Spleen (tissue), 11 donors: Measurements from ENCODE around the gene SLIT1. TPM values are rescaled to one million over a fixed set of nuclear protein-coding genes. Genes with fewer than 3 reads are reported as not detected.

Source experiments
- DNase-seq: peaks from one replicate; pipeline ENCODE4 v3.0.0-alpha.2; 2020
- H3K27ac ChIP-seq, 8 donors: fragments of 200-600 bp; sonication (generic) in 7 of 8; 1 replicate in 4 of 8; 2 replicates in 4 of 8; pipeline versions ENCODE4 v1.5.0 to v1.8.0; 2016 to 2021; ENCODE audit warnings: inconsistent platforms in 4 of 8, mild to moderate bottlenecking in 4 of 8, moderate library complexity in 1 of 8
- H3K27me3 ChIP-seq, 7 donors: fragments of 200-600 bp; sonication (generic) in 6 of 7; replicated peaks in 1 of 7; 1 replicate in 4 of 7; 2 replicates in 3 of 7; pipeline versions ENCODE4 v1.5.0 to v1.8.0; 2016 to 2021; ENCODE audit warnings: inconsistent platforms in 3 of 7, mild to moderate bottlenecking in 1 of 7
- H3K36me3 ChIP-seq, 6 donors: fragments of 200-600 bp; sonication (generic) in 5 of 6; 1 replicate in 4 of 6; 2 replicates in 2 of 6; pipeline versions ENCODE4 v1.5.0 to v1.8.0; 2016 to 2021; ENCODE audit warnings: inconsistent platforms in 2 of 6
- H3K4me1 ChIP-seq, 6 donors: fragments of 200-600 bp; sonication (generic) in 5 of 6; 1 replicate in 3 of 6; 2 replicates in 3 of 6; pipeline versions ENCODE4 v1.5.0 to v1.8.0; 2016 to 2021; ENCODE audit warnings: inconsistent platforms in 3 of 6
- H3K4me3 ChIP-seq, 8 donors: fragments of 200-600 bp; sonication (generic) in 7 of 8; 1 replicate in 4 of 8; 2 replicates in 4 of 8; pipeline versions ENCODE4 v1.5.0 to v1.8.0; 2016 to 2021; ENCODE audit warnings: inconsistent platforms in 4 of 8, mild to moderate bottlenecking in 4 of 8, moderate library complexity in 2 of 8
- H3K9me3 ChIP-seq, 8 donors: fragments of 200-600 bp; sonication (generic) in 7 of 8; 1 replicate in 4 of 8; 2 replicates in 4 of 8; pipeline versions ENCODE4 v1.5.0 to v1.8.0; 2016 to 2021; ENCODE audit warnings: inconsistent platforms in 4 of 8
- POLR2A ChIP-seq, 3 donors: fragments of 450-650 bp; IDR thresholded peaks; one replicate each; pipeline ENCODE4 v1.5.1; 2017; ENCODE audit warnings: antibody characterized with exemption in 3 of 3, mild to moderate bottlenecking in 1 of 3
- POLR2AphosphoS5 ChIP-seq, 3 donors: sonication (generic); formaldehyde crosslinking; IDR thresholded peaks; one replicate each; pipeline ENCODE4 v1.5.1; 2017; ENCODE audit warnings: antibody characterized with exemption in 3 of 3
- WGBS, 5 donors: extraction: QIAGEN DNeasy Blood & Tissue Kit in 3 of 5; methylation state at CpG; one replicate each; pipeline versions ENCODE4 v1.1.5 to v1.1.7; 2013 to 2018; 5-methylcytosine and 5-hydroxymethylcytosine counted together
- intact Hi-C: fragments of 100-400 bp; cut with DNase I; formaldehyde crosslinking; loops from one replicate; pipeline ENCODE4 v1.15.0; 2023; ENCODE audit warnings: low total_unique reads
- polyA plus RNA-seq, 3 donors: library from polyadenylated mRNA; stranded (reverse); fragments of 200-250 nt; gene quantifications; one replicate each; pipeline ENCODE4 v1.2.1, GENCODE V29; 2013
- total RNA-seq, 7 donors: library from RNA; depleted of rRNA in 3 of 7; stranded (reverse); fragments of >200 nt in 3 of 7; fragmentation: NEBNext Ultra II Directional in 4 of 7; extraction: Animal tissue kit (Norgen Biotek cat#: 25700) in 4 of 7; gene quantifications; one replicate each; pipeline versions ENCODE4 v1.1.0 to v1.2.1, GENCODE V29; 2016 to 2021
- TF ChIP-seq, protein P1 (sequence below), 11 experiments: fragments of 200-600 bp in 7 of 11; fragments of 450-650 bp in 4 of 11; sonication (generic) in 4 of 11; IDR thresholded peaks in 8 of 11; conservative IDR thresholded peaks in 3 of 11; 1 replicate in 7 of 11; 2 replicates in 4 of 11; pipeline versions ENCODE4 v1.4.0 to v1.8.0; 2016 to 2021; ENCODE audit warnings: antibody characterized with exemption in 11 of 11, inconsistent platforms in 4 of 11, mild to moderate bottlenecking in 1 of 11
- donor health status: healthy with polysubstance abuse.
- donor health status: DM: no; HTN: no; CAD: no; lungs with moderate emphysema.
- donor health status: DM: no; HTN: no; CAD: no.
- donor health status: Bipolar disorder and iron deficiency.
- donor health status: healthy.
- donor health status: DM: no; HTN: no; CAD: no.
- donor health status: DM: yes; HTN: yes; CAD: no.

Gene SLIT1
- total and polyA plus RNA-seq, 10 donors: 0.11 to 0.82 (median 0.52) TPM

DNA sequence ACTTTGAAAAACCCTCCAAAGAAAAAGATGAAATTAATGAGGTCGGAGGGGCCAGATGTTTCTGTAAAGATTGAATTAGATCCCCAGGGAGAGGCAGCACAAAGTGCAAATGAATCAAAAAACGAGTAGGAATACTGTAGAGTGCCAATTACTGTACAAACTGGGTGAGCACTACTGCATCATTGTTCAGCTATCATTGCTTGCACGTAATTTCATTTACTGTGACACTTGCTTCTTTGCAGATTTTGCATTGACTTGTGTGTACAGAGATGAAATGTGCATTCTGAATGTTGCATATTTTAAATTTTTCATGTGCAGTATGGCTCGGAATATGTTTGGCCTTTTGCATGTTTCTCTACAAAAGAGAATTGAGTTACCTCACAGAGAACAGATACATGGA, 230.0 kb downstream of the SLIT1 start:
- DNase-seq: no peak
- Histone ChIP-seq H3K27me3 (no peaks in the 10 kb centered on the region), H3K27ac (no peak overlapping the region), H3K36me3 (peaks cover 0 to 90% (median 39%) of the 10 kb centered on the region in 6 donors), H3K4me1 (no peaks in the 10 kb centered on the region), H3K9me3 (no peaks in the 10 kb centered on the region), H3K4me3 (no peak overlapping the region)
- no peak for TF ChIP-seq POLR2A (IDR thresholded peaks at IDR 0.05)
- TF ChIP-seq, protein P1, sequence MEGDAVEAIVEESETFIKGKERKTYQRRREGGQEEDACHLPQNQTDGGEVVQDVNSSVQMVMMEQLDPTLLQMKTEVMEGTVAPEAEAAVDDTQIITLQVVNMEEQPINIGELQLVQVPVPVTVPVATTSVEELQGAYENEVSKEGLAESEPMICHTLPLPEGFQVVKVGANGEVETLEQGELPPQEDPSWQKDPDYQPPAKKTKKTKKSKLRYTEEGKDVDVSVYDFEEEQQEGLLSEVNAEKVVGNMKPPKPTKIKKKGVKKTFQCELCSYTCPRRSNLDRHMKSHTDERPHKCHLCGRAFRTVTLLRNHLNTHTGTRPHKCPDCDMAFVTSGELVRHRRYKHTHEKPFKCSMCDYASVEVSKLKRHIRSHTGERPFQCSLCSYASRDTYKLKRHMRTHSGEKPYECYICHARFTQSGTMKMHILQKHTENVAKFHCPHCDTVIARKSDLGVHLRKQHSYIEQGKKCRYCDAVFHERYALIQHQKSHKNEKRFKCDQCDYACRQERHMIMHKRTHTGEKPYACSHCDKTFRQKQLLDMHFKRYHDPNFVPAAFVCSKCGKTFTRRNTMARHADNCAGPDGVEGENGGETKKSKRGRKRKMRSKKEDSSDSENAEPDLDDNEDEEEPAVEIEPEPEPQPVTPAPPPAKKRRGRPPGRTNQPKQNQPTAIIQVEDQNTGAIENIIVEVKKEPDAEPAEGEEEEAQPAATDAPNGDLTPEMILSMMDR (IDR thresholded peaks at IDR 0.05 in 8 of 11, conservative IDR thresholded peaks at IDR 0.05 in 3 of 11): no peak
- TF ChIP-seq POLR2AphosphoS5 (IDR thresholded peaks at IDR 0.05): no peak
- 83 to 92% (median 88%) methylated on average over 4 of the region's 4 CpGs for WGBS, 5 donors
- intact Hi-C loops: no loop called here

DNA sequence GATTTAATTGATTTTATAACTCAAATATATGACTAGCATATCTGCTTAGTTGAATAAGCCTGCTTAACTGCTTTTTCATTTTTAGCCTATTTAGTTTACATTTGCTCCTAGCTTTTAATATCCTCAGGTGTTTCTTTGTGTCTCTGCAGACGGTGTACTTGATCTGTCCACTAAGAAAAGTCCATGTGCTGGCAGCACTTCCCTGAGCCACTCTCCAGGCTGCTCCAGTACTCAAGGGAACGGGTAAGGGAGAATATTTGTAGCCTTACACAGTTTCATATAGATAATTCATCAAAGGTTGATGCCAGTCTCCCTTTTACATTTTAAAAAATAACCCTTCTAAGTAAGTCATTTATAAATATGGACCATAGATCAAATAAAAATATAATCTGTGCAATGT, 233.8 kb downstream of the SLIT1 start:
- intact Hi-C loops: no loop called here
- DNase-seq: no peak
- H3K4me1 ChIP-seq: no peaks in the 10 kb centered on the region
- TF ChIP-seq POLR2A (IDR thresholded peaks at IDR 0.05) (no peak), POLR2AphosphoS5 (IDR thresholded peaks at IDR 0.05) (no peak)
- TF ChIP-seq, protein P1 (IDR thresholded peaks at IDR 0.05 in 8 of 11, conservative IDR thresholded peaks at IDR 0.05 in 3 of 11): no peak
- H3K9me3 ChIP-seq: no peaks in the 10 kb centered on the region
- no peaks in the 10 kb centered on the region for H3K27me3 ChIP-seq
- peaks cover 0 to 81% (median 25%) of the 10 kb centered on the region in 6 donors for H3K36me3 ChIP-seq
- H3K4me3 ChIP-seq: no peak overlapping the region
- no peak overlapping the region for H3K27ac ChIP-seq
- 93 to 99% (median 94%) methylated on average over 2 of the region's 2 CpGs for WGBS, 5 donors

DNA sequence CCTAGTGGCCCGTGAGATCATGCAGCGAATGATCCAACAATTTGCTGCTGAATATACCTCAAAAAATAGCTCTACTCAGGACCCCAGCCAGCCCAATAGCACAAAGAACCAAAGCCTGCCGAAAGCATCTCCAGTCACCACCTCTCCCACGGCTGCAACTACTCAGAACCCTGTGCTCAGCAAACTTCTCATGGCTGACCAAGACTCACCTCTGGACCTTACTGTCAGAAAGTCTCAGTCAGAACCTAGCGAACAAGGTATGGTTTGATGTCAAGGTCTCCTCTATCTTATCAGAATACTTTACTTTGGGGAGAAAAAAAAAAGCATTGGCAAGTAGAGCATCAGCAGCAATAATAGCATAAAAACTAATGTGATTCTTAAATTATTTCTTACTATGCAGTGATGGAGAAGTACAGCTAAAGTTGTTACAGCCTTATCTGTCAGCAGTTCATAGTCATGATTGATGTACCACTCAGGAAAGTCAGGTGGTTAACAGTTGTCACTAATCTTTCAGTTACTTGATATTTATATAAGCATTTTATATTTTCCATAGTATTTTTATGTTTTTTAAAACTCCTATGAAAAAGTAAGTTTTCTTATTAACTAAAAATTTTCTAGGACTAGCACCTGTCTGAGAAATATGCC, 236.6 kb downstream of the SLIT1 start:
- intact Hi-C loops: no loop called here
- Histone ChIP-seq H3K4me3 (no peak overlapping the region), H3K27ac (no peak overlapping the region), H3K36me3 (peaks cover 0 to 68% (median 13%) of the 10 kb centered on the region in 6 donors), H3K4me1 (no peaks in the 10 kb centered on the region), H3K9me3 (no peaks in the 10 kb centered on the region), H3K27me3 (no peaks in the 10 kb centered on the region)
- 94 to 98% (median 97%) methylated on average over 5 of the region's 5 CpGs for WGBS, 5 donors
- DNase-seq: no peak
- TF ChIP-seq POLR2A (IDR thresholded peaks at IDR 0.05) (no peak), POLR2AphosphoS5 (IDR thresholded peaks at IDR 0.05) (no peak)
- TF ChIP-seq, protein P1 (IDR thresholded peaks at IDR 0.05 in 8 of 11, conservative IDR thresholded peaks at IDR 0.05 in 3 of 11): no peak

Other genes starting within 250 kb of the SLIT1 start
- gene ARHGAP19, start 106.7 kb upstream of the SLIT1 start, total RNA-seq: 10 to 100 TPM; 17.5 to 35.3 (median 27.5) TPM
- 1 to 10 TPM; 3.1 to 7.4 (median 5.1) TPM for gene ARHGAP19, start 106.7 kb upstream of the SLIT1 start, polyA plus RNA-seq
- 10 to 100 TPM; 13.3 to 27.2 (median 21.5) TPM for gene FRAT1, start 133.3 kb upstream of the SLIT1 start, total RNA-seq
- 1 to 10 TPM; 6.0 to 7.8 (median 7.7) TPM for gene FRAT1, start 133.3 kb upstream of the SLIT1 start, polyA plus RNA-seq
- 10 to 100 TPM; 28.3 to 75.6 (median 46.3) TPM for gene FRAT2, start 148.8 kb upstream of the SLIT1 start, total RNA-seq
- gene FRAT2, start 148.8 kb upstream of the SLIT1 start, polyA plus RNA-seq: 10 to 100 TPM; 12.3 to 19.9 (median 14.3) TPM
- 10 to 100 TPM; 13.4 to 51.4 (median 24.6) TPM for gene RRP12, start 215.4 kb upstream of the SLIT1 start, total RNA-seq
- gene RRP12, start 215.4 kb upstream of the SLIT1 start, polyA plus RNA-seq: 10 to 100 TPM; 12.3 to 30.3 (median 25.1) TPM
- gene PGAM1, start 240.2 kb upstream of the SLIT1 start, total RNA-seq: 100 to 1,000 TPM; 144 to 235 (median 197) TPM
- 100 to 1,000 TPM in 1 of 3 donors, 10 to 100 TPM in 2; 51.4 to 146 (median 98.8) TPM for gene PGAM1, start 240.2 kb upstream of the SLIT1 start, polyA plus RNA-seq